GM18502 (cell line): ENCODE results near the gene TP53.

Source experiments
- ATAC-seq: cut with Tn5 transposase; IDR thresholded peaks from one replicate; pipeline ENCODE4 v1.9.1; 2021; ENCODE audit warnings: mild to moderate bottlenecking; ENCODE audit not compliant: unreplicated experiment, poor library complexity

Gene TP53

DNA sequence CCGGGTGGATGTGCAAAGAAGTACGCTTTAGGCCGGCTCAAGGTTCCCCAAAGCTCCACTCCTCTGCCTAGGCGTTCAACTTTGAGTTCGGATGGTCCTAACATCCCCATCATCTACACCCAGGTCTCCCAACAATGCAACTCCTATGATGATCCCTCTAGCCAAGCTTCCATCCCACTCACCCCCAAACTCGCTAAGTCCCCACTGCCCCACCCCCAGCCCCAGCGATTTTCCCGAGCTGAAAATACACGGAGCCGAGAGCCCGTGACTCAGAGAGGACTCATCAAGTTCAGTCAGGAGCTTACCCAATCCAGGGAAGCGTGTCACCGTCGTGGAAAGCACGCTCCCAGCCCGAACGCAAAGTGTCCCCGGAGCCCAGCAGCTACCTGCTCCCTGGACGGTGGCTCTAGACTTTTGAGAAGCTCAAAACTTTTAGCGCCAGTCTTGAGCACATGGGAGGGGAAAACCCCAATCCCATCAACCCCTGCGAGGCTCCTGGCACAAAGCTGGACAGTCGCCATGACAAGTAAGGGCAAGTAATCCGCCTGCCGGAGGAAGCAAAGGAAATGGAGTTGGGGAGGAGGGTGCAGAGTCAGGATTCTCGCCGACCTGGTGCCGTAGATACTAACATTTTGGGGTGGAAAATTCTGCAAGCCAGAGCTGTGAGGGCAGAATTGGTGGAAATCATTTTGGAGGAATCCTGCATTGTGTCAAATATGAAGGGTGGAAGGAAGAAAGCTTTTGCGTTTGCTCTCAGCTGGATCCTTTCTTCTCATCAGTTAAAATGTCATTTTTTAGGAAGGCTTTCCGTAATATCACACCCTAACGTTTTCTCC lies at the start of gene TP53:
Gene TP53, minus strand, starts transcription at position 419 of the 836 bp plus-strand sequence. CDS start 10,896 bp downstream, outside the sequence.
- no peak for ATAC-seq

DNA sequence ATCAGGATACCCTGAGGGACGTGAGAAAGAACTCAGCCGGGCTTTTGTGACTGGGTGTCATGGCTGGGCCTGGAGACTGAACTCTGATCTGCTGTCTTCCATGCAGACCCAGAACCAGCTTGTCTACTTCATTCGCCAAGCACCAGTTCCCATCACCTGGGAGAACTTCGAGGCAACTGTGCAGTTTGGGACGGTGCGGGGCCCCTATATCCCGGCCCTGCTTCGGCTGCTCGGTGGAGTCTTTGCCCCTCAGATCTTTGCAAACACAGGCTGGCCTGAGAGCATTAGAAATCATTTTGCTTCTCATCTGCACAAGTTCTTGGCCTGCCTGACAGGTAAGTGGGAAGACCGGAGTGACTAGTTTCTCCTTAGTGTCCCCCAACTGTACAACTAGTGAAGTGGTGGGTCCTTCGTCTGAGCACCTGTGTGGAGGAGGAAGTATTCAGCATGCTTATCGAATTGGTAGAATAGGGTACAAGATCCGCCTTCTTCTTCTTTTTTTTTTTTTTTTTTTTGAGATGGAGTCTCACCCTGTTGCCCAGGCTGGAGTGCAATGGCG lies 45.8 kb upstream of the TP53 start:
- ATAC-seq = no peak

DNA sequence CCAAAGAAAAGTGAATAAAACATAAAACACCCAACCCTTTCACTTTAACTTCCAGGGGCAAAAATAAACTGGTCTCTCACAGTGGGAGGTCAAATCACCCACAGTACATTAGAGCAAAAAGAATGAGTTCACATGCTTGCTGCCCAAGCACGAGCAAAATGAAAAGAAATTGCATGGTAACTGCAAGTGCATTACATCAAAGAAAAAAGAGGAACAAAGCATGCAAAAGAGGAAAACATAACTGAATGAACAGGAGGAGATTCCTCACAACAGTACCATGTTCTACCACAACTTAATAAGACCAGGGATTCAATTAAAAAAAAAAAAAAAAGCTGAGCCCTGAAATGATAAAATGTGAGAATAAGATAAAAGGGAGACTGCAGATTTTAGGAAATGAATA lies 42.5 kb upstream of the TP53 start:
- ATAC-seq = no peak

DNA sequence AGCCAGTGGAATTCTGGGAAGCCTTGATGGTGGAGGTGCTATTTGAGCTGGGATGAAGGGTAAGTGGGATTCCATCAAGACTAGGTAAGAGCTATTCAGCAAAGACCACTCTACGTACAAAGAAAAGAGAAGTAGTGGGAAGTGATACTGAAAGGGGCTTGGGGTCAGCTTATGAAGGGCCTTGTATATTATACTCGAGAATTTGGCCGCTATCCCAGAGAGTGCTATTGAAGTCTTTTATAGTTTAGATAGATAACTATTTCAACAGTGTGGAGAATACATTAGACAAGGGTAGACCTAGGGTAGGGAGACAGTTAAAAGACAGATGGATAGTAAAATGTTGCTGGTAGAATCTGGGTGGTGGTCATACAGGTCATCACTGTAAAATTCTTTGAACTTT lies 40.6 kb upstream of the TP53 start:
- ATAC-seq = no peak

DNA sequence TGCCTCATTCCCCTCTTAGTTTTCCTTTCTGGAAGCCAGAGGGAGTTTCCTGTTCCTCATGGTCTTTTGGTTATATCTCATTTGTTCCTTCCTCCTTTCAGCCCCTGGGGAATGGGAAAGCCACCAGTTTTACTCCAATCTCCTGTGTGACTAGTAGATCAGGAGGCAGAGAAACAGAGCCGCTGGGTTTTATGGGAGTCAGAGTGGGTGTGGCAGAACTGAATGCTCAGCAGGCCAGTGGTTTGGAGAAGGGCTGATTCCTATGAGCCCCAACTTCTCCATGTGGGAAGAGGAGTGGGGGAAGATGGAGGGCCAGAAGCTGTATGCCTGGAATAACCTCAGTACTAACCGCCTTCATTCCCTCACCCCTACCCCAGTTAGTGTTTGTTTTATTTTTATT lies 34.3 kb upstream of the TP53 start:
- no peak for ATAC-seq

DNA sequence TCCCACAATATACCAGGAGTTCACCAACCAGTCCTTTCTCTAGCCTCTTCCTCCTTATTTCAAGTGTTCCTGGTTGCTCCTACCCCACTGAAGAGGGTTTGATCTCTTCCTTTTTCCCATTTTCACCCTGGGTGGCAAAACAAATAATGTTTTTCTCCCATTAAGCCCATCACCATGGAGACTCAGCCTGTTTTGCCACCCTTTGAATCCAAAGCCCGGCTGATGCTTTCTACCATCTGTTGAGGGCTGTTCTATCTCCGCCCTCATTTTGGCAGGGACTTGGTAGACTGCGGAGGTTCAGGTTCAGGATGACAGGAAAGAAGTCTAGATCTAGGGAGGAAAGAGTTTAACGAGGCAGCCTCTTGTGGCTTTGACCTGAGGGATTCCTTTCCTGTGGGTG lies 32.8 kb upstream of the TP53 start:
- no peak for ATAC-seq

DNA sequence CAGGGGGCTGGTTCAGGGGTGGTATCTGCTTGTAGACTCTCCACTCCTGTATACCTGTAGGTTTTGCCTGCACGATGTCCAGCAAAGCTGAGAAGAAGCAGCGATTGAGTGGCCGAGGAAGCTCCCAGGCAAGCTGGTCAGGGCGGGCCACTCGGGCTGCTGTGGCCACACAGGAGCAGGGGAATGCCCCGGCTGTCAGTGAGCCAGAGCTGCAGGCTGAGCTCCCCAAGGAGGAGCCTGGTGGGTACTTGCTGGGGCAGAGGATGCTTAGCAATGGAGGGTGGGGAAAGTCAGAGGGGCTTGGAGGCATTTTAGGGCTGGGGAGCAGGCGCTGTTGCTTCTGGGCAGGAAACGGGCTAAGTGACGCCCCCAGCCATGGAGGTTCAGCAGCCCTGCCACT lies 32.4 kb upstream of the TP53 start:
- no peak for ATAC-seq

DNA sequence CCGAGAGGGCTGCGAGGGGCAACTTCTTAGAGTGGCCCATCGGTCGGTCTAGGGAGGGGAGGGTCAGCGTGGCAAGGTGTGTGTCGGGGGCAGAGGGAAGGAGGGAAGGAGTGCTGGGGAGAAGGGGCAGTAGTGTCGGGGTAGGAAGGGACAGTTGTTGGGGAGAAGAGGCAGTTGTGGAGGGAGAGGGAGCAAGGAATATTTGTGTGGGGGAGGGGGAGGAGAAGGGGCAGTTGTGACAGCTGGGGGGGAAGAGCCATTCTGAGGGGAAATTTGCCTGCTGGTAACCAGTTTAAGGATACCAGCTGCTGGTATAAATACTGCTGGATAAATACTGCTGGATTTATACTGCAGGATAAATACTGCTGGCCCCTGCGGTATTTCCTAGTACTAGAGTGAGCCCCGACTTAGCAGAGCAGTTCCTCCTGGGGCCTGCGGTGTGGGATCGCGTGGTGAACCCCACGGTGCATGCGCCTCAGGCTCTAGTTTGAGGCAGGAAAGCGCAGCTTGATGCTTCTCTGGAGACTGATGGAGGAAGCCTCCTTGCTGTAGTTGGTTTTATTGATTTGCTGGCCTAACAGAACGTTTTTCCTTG lies 30.6 kb upstream of the TP53 start:
- ATAC-seq = no peak

DNA sequence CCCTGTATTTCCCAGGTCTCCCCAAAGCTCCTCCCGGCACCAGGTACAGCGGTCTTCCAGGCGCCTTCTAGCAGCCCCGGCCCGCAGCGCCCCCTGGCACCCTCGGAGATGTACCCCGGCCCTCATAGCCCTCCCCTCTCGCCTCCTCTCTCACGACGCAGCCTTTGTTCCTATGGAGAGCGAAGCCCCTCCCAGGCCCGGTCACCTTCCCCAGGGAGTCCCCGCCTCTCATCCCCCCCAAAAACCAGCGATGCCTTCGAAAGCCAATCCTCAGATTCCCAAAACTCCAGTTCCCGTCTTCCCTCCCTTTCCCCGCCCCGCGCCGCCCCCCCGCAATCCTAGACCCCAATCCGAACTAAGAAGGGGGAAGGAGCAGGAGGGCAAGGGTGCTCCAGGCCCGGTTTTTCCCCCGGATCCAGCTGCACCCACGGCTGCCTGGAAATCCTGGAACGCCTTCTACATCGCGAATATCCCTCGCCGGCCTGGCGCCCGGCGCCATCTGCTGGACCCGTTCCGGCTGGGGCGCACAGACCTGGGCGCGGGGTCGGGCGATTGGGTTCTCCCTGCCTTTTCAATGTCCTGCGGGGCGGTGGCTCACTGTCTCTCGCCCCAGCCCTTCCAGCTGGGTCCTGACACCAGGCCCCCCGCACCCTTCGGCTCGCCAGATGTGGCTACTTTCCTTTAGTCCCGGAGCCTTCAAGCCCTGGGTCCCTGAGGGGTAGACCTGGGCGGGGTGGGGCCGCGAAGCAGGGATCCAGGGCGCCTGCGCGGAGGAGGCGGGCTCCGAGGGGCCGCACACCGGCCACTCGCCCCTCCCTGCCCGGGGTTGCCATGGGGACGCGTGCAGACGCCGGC lies 29.8 kb upstream of the TP53 start, which contains the start of gene DNAH2:
Gene DNAH2, plus strand, starts transcription at position 844 of the 855 bp plus-strand sequence. CDS start 1,991 bp downstream, outside the sequence.
- ATAC-seq = no peak

DNA sequence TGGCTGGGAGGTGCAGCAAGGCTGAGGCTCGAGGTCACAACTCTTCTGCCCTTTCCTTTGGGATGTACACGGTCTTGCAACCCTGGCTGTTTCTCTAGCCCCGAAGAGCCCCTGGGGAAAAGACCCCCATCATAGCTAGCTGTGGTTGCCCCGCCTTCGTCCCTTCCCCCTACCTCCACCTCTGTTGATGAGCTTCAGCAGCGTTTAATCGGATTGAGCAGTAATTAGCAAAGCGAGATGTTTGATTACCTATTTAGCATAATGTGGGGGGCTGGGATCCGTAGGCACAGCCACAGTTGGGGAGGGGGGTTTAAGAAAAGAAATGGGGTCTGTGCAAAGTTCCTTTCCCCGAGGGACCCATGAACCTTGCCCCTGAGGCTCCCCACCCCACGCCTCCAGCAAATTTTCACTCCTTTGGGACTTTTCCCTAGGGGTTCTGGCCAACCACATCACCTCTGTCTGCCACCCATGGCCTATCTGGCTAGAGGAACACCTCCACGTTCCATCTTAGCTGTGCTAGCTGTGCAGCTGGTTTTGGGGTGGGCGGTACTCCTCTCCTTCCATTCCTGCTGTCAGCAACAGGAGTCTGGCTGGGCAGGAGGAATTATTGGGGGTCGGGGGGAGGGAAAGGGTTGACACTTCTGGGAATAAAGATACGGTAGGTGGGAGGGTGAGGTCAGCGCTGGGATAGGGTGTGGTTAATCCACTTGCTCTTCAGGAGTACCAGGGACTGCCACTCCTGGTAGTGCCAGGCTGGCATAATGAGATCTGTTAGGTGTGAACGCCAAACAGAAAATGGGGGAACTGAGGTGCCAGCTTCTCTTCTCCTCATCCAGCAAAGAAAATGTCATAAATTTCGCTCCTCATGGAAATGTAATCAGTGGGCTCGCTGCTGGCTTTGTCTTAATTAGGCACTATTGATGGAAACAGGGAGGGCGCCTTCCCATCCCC lies 28.9 kb upstream of the TP53 start:
- ATAC-seq = no peak

DNA sequence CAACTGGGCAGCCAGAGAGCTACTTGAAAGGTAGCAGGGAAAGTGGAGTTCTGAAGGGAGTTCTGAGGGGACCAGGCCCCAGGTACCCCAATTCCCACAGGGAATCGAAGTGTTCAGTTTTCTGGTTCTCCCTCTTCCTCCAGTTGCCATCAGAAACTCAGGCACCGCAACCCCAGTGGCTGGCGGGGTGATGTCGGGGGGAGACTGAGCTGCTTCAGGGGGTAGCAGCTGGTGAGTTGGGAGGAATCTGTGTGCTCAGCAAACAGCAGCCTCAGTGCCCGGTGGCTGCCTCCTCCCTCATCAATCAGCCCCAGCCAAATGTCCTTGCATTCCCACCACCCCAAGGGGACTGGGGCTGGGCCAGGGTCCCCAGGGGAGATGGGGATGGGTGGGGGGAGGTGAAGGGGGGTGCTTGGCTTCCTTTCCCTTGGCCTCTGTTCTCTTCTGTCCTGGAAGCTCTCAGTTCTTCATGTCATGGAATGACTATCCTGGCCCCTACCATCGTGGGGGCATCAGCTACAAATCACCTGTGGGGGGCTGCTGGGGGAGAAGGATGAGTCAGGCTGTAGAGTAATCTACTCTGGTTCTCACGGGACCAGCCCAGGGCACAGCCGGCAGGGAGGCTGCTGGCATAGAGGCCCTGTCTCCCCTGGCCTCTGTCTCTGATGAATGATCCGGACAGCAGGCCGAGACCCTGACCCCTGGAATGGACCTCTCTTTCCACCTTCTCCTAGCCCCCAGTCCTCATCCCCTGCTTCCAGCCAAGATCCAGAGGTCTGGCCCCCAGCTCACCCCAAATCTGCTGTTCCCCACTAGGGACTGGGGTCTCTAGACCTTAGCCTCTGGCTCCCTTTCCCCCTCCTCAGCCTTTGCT lies 27.7 kb upstream of the TP53 start:
- no peak for ATAC-seq

DNA sequence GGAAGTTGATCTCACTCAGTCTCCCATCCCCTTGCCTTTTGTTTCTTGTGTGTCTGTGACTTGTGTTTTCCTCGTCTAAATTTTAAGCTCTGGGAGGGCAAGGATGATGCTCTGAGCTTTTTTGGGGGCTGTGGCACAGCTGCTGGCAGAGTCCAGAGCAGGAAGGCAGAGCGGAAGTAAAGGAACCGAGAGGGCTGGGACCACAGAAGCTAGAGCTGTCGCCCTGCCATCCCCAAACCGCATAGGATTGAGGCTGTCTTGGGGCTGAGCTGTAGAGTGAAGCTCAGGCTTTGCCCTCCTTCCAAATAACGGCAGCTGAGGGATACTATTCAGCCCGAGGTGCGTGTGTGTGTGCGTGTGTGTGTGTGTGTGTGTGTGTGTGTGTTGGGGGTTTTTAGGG lies 26.5 kb upstream of the TP53 start:
- no peak for ATAC-seq

DNA sequence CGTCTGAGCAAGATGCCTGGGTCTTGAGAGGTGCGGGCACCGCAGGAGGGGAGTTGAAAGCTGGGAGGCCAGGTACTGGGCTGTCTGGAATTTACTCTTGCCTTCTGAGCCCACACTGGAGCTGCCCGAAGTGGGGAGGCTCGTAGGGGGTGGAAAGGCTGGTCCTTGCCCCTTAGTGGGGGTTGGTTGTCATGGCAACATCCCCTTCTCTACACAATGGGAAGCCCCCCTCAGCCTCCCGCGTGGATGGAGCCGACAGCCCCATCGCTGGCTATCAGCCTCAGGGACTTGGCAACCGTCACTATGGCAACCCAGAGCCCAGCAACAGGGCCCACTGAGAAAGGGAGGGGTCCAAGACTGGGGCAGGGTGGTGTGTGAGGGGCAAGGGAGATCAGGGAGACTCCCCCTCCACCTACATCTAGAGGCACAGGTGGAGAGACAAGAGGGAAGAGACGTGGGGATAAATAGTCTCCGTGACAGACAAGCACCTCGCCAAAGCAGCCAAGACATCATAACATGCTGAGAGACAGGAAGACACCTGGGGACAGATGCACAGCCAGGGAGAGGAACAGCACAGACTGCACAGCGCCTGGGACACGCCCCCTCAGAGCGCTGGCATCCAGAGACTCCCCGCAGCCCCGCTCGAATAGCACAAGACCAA lies 25.0 kb upstream of the TP53 start:
- ATAC-seq = no peak

DNA sequence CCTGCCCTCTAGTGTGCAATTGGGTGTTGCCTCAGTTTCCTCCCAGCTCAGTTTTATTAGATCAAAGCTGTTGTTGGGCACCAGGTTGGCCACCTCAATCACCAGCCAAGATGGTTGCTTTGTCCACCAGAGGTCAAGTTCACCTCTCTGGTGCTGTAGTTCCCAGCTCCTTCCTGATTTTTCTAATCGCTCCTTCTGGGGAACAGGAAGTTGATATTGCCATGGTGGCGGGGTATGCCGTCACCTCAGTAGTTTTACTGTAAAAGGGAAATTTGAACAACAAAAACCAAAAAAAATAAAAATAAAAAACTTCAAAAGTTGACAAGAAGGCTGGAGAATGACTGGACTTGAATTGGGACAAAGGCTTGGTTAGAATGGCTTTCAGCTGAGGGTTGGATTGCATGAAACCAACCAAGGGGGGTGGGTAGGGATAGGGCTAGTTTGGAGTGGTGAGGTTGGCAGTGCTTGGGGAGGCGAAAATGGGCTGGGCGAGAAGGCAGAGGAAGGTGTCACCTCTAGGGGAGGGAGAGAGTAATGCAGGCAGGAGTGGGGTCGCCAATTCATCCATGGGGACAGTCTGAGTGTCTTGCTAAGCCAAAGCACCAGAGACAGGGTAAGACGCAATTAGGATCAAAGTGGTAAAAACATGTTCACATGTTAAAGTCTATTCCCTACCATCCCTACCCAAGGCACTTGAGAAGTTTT lies 23.9 kb upstream of the TP53 start:
- ATAC-seq = no peak

DNA sequence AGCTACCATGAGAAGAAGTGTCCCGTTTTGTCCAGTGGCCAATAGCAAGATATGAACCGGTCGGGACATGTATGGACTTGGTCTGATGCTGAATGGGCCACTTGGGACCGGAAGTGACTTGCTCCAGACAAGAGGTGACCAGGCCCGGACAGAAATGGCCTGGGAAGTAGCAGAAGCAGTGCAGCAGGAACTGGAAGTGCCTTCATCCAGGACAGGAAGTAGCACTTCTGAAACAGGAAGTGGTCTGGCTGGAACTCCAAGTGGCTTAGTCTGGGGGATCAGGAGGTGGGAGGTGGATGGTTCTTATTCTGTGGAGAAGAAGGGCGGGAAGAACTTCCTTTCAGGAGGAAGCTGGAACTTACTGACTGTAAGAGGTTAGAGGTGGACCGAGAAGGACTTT lies 23.0 kb upstream of the TP53 start:
- no peak for ATAC-seq

DNA sequence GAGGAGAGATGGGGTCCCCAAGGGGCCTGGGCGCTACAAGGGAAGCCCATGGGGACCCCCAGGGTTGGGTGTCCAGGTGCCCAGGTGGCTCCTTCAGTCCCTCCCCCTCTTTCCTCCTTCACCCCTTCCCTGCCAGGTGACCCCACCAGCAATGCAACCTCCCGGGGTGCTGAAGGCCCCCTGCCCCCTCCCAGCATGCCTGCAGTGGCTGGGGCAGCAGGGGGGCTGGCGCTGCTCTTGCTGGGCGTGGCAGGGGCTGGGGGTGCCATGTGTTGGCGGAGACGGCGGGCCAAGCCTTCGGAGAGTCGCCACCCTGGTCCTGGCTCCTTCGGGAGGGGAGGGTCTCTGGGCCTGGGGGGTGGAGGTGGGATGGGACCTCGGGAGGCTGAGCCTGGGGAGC lies 21.7 kb upstream of the TP53 start:
- ATAC-seq = no peak
